ENCODE data around the gene TSPO2. TPM values are rescaled to one million over a fixed set of nuclear protein-coding genes. Genes with fewer than 3 reads are reported as not detected.

TSPO2 gene
- total and polyA plus RNA-seq, 2 experiments from 2014 or later: not detected

GRCh38 chr6:41088451-41088850 lies 46.2 kb downstream of the TSPO2 start:
- Histone ChIP-seq H3K4me3 (no peak overlapping the region), H3K9me3 (ENCODE audit: low read depth) (no peaks in the 10 kb centered on the region), H3K36me3 (peaks cover 68% of the 10 kb centered on the region), H3K27me3 (no peaks in the 10 kb centered on the region), H3K4me1 (ENCODE audit: low read depth) (no peaks in the 10 kb centered on the region), H3K27ac (no peak overlapping the region)
- DNase-seq (ENCODE audit: low read depth in 1 of 2, low spot score in 1 of 2): peak in 1 of 2 donors; percentile 13
- TF ChIP-seq CTCF (IDR thresholded peaks at IDR 0.05; ENCODE audit: low read depth, low read length): no peak

GRCh38 chr6:41090841-41091761 lies 48.8 kb downstream of the TSPO2 start:
- no peak overlapping the region for H3K4me3 ChIP-seq
- no peaks in the 10 kb centered on the region for H3K9me3 ChIP-seq (ENCODE audit: low read depth)
- peaks cover 69% of the 10 kb centered on the region for H3K36me3 ChIP-seq
- H3K4me1 ChIP-seq (ENCODE audit: low read depth): no peaks in the 10 kb centered on the region
- no peak for DNase-seq (ENCODE audit: low read depth in 1 of 2, low spot score in 1 of 2)
- no peak for TF ChIP-seq CTCF (IDR thresholded peaks at IDR 0.05; ENCODE audit: low read depth, low read length)
- H3K27ac ChIP-seq: peak overlapping the region; percentile 73
- no peaks in the 10 kb centered on the region for H3K27me3 ChIP-seq

GRCh38 chr6:41092421-41093140 lies 50.3 kb downstream of the TSPO2 start:
- Histone ChIP-seq H3K36me3 (peaks cover 68% of the 10 kb centered on the region), H3K4me3 (no peak overlapping the region), H3K4me1 (ENCODE audit: low read depth) (no peaks in the 10 kb centered on the region), H3K27ac (no peak overlapping the region), H3K27me3 (no peaks in the 10 kb centered on the region), H3K9me3 (ENCODE audit: low read depth) (no peaks in the 10 kb centered on the region)
- peak; percentile 12 to 52 for DNase-seq (ENCODE audit: low read depth in 1 of 2, low spot score in 1 of 2)
- peak; percentile 56 for TF ChIP-seq CTCF (IDR thresholded peaks at IDR 0.05; ENCODE audit: low read depth, low read length)

DNA sequence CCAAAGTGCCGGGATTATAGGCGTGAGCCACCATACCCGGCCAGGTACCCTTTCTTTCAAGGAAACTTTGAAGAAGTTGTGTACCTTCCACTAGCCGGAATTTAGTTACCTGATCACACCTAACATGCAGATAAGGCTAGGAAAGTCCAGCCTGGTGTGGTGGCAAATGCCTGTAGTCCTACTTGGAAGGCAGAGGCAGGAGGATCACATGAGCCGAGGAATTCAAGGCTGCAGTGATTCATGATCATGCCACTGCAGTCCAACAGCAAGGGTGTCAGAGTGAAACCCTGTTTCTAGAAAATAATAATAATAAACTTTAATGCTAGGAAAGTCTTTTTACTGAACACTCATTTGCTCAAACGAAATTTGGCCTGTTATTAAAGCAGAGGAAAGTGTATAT lies 51.5 kb downstream of the TSPO2 start:
- Histone ChIP-seq H3K9me3 (ENCODE audit: low read depth) (no peaks in the 10 kb centered on the region), H3K36me3 (peaks cover 73% of the 10 kb centered on the region), H3K4me3 (no peak overlapping the region), H3K4me1 (ENCODE audit: low read depth) (no peaks in the 10 kb centered on the region), H3K27me3 (no peaks in the 10 kb centered on the region), H3K27ac (no peak overlapping the region)
- TF ChIP-seq CTCF (IDR thresholded peaks at IDR 0.05; ENCODE audit: low read depth, low read length): no peak
- no peak for DNase-seq (ENCODE audit: low read depth in 1 of 2, low spot score in 1 of 2)

Other genes starting within 250 kb of the TSPO2 start
- 7.6 and 13.9 TPM in 2 replicates for gene UNC5CL, start 3.2 kb upstream of the TSPO2 start, total RNA-seq
- gene UNC5CL, start 3.2 kb upstream of the TSPO2 start, polyA plus RNA-seq: 3.3 and 5.3 TPM in 2 replicates
- gene APOBEC2, start 10.7 kb downstream of the TSPO2 start, total RNA-seq: 135 and 172 TPM in 2 replicates
- gene APOBEC2, start 10.7 kb downstream of the TSPO2 start, polyA plus RNA-seq: 107 and 156 TPM in 2 replicates
- 22.4 and 27.5 TPM in 2 replicates for gene OARD1, start 29.9 kb downstream of the TSPO2 start, total RNA-seq
- gene OARD1, start 29.9 kb downstream of the TSPO2 start, polyA plus RNA-seq: 56.3 and 80.0 TPM in 2 replicates
- 9.8 and 14.4 TPM in 2 replicates for gene NFYA, start 30.5 kb downstream of the TSPO2 start, total RNA-seq
- gene NFYA, start 30.5 kb downstream of the TSPO2 start, polyA plus RNA-seq: 8.0 and 14.5 TPM in 2 replicates
- not detected in 2 replicates for gene TREML1, start 111.9 kb downstream of the TSPO2 start, total RNA-seq
- not detected in 2 replicates for gene TREML1, start 111.9 kb downstream of the TSPO2 start, polyA plus RNA-seq
- gene TREM2, start 120.6 kb downstream of the TSPO2 start, total RNA-seq: not detected in 2 replicates
- not detected in 2 replicates for gene TREM2, start 120.6 kb downstream of the TSPO2 start, polyA plus RNA-seq
- not detected in 2 replicates for gene TREML2, start 158.7 kb downstream of the TSPO2 start, total RNA-seq
- not detected in 2 replicates for gene TREML2, start 158.7 kb downstream of the TSPO2 start, polyA plus RNA-seq
- not detected in 2 replicates for gene TREML4, start 185.9 kb downstream of the TSPO2 start, total RNA-seq
- gene TREML4, start 185.9 kb downstream of the TSPO2 start, polyA plus RNA-seq: not detected in 2 replicates
- gene TREM1, start 244.2 kb downstream of the TSPO2 start, total RNA-seq: not detected in 2 replicates
- gene TREM1, start 244.2 kb downstream of the TSPO2 start, polyA plus RNA-seq: not detected in 2 replicates